T47D (cell line): Measurements from ENCODE around the gene DCTN3.

Experiments
- DNase-seq, 2 experiments: peaks; one replicate each; pipeline versions ENCODE4 v3.0.0 to v3.0.0-alpha.2; 2011 to 2012; ENCODE audit warnings: low read depth in 1 of 2, low spot score in 1 of 2
- JUND ChIP-seq: IDR thresholded peaks from 2 replicates; pipeline ENCODE4 v1.6.1; 2012; ENCODE audit warnings: low read depth
- in situ Hi-C: cut with HindIII; loops from 2 replicates; pipeline ENCODE4 v1.10.0; 2016; ENCODE audit warnings: low sequenced_read_pairs, low pct_unique_long_range_greater_than_20kb

DCTN3 gene

DNA sequence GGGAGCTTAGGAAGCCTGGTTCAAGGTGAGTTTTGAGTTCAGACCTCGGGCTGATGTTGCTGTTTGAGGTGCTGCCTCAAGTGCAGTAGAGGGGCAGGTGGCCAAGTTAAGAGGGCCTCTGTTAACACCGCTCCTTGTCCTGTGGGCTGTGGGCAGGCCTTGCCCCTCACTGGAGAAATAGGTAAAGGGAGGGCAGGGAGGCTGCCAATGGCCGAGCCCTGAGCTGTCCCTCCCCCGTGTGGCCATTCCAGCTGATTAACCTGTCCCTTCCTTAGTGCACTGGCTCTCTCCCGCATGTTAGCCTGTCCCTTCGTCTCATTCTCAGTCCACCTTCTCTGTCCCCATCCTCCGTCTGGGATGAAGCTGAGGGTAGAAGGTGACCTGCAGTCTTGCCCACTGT lies 52.2 kb downstream of the DCTN3 start:
- DNase-seq: no peak
- no peak for TF ChIP-seq JUND
- in situ Hi-C loops: no loop called here

DNA sequence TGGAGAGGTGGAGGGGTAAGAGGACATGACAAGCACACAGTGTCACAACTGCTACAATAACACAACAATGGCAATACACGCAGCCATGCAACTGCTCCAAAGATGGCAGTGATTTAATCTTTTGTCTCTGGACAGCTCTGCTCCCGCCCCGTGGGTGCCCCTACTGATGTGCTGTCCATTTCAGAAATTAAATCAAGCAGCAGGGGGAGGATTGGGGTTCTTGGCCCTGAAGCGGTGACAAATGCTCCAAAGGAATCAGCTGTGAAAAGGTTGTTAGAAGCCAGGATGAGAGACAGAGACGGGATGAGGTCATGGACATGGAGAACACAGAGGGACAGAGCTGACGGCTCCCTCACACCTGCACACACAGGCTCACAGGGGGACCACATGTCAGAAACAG lies 53.3 kb downstream of the DCTN3 start:
- DNase-seq: no peak
- no peak for TF ChIP-seq JUND
- in situ Hi-C loops: no loop called here

DNA sequence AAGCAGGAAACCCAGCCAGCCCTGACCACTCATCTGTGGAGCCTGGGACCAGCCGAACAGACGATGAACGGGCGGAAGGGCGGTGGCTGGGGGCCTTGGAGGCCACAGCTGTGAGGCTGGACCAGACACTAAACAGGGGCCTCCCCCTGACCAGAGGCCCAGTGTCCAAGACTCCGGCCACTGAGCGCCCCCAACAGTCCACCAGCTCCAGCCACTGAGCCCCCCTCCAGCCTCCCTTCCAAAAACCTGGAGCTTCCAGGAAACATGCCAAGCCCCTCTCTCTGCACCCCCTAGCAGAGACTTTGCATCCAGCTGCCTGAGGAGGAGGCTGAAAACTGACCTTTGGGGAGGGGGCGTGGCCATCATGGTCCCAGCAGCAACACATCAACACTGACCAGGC lies 54.0 kb downstream of the DCTN3 start:
- in situ Hi-C loops: no loop called here
- DNase-seq: no peak
- TF ChIP-seq JUND: no peak

DNA sequence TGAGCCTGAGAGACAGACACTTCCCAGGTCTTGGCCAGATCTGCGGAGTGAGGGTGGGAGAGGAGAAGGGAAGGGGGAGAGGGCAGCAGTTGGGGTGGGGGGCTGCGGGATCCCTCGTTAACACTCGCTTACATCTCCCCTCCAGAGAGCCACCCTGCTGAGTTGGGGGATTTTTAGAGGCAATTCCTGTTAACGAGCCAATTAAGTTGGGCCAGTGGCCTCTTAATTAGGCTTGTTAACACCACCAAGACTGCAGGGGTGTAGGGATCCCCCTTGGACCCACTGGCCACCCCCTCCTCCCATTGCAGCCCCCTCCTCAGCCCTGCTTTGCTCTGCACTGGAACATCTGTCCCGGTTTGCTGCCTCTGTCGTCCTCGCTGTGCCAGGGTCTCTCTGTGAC lies 54.4 kb downstream of the DCTN3 start:
- in situ Hi-C loops: no loop called here
- DNase-seq: no peak
- TF ChIP-seq JUND: no peak

DNA sequence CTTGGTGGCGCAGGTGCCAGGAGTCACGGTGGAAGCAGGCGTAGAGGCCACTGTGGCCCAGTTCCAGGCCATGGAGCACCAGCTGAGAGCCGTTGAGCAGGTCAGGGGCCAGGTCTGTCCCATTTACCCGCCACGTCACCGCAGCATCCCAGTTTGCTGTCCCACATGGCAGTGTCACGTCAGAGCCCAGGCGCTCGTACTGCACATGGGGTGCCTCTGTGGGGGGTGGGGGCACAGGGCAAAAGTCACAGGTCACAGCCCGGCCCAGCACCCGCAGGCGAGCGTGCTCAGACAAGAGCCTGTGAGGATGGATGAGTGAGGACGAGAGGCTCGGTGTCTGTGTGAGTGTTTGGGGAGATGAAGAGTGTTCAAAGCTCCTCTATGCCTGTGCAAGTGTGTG lies 55.7 kb downstream of the DCTN3 start:
- no peak for TF ChIP-seq JUND
- no peak for DNase-seq
- in situ Hi-C loops: no loop called here
